Hematopoietic multipotent progenitor cell treated with erythropoietin and hydrocortisone succinate and interleukin-3 and kit ligand, for 17 days (in vitro differentiated cells): ENCODE measurements around the gene VSTM4.

Source experiments
- DNase-seq: peaks from one replicate; pipeline ENCODE4 v3.0.0-alpha.2; 2015; ENCODE audit warnings: low spot score

VSTM4 gene

GRCh38 chr10:49116509-49117375 lies 1.4 kb upstream of the VSTM4 start:
- DNase-seq, result no peak

GRCh38 chr10:49115796-49116508 lies 630 bp upstream of the VSTM4 start:
- no peak for DNase-seq

GRCh38 chr10:49114718-49115014 lies 656 bp downstream of the VSTM4 start:
- no peak for DNase-seq

DNA sequence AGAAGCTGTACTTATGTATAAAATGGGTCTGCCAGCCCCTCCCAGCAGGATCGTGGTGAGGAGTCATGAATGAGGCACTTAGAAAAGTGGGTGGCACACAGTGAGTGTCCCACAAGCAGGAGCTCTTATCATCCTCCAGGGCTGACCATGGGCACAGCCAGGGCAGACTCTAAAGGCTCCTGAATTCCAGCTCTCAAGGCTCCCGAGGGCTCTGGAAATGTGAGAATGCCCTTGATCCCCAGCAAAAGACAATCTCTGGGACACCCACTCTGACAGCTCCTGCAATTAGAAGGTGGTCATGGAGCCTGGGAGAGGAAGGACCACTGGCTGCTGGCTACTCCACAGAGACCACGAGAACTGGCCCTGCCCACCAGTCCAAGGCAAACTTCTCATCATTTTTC lies 1.6 kb downstream of the VSTM4 start:
- DNase-seq, result no peak

GRCh38 chr10:49112851-49113250 lies 2.5 kb downstream of the VSTM4 start:
- no peak for DNase-seq

DNA sequence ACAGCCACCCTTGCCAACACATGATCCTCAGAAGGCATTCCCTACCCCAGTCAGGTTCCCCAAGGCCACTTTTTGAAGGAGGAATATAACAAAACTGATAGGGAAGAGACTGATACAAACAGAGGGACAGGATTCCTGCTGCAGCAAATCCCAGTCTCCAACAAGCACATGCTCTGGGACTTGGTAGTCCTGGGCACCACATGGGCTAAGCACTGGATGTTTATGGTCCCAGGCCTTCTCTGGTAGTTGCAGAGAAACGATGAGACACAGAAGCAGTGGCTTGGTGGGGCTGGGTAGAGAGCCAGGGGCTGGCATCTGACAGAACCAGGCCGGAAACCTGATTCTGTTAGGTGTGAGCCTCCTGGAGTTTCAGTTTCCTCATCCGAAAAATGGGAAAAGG lies 3.2 kb downstream of the VSTM4 start:
- no peak for DNase-seq

GRCh38 chr10:49111320-49111698 lies 4.0 kb downstream of the VSTM4 start:
- no peak for DNase-seq

GRCh38 chr10:49110684-49111319 lies 4.5 kb downstream of the VSTM4 start:
- DNase-seq, result no peak

DNA sequence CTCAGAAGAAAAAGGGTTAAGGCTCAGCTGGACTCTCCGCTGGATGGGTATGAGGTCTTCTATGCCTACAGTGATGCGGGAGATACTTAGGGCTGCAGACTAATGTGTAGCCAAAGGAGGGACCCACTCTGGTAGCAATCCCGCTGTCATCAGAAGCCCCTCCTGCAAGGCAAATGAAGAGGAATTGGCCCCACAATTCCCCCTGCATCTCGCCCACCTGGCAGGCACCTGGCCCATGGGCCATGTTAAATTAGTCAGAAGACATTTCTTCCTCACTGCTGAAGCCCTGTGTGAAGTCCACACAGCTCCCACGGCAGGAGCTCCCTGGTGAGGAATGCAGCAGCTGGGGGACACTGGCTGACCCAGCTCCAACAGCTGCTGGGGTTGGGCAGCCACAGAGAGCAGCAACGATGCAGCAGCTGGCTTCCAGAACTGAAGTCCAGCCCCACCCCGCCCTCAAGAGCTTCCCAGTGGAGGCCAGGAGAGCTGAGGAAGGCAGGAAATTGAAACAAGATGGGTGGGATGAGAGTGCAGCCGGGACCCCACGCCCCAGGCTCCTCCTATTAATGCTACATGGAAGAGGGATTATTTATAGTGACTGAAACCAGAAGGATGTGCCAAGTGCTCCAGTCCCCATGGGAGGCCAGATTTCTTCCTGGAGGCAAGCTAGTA lies 5.5 kb downstream of the VSTM4 start:
- DNase-seq, result no peak

- no peak for DNase-seq
These were observed 6.7 kb downstream of the VSTM4 start for GRCh38 chr10:49108656-49109055.

DNA sequence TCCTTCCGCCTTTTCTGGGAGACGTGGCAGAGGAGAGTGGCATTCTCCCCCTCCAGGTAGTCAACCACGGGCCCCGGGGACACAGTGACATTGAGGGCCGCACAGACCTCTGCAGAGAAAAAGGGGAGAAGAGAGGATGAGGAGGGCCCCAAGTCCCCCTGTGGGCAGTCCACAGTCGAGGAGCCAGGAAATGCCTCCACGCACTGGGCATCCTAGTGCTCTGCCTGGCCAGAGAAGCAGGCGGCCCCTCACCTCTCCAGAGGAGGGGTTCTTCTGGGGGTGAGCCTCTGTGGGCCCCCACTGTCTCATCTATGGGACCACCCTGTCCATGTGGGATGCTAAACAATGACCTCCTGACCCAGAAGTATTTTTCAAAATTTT lies 7.4 kb downstream of the VSTM4 start:
- DNase-seq, result no peak

- no peak for DNase-seq
These were observed 8.0 kb downstream of the VSTM4 start for GRCh38 chr10:49107111-49107886.

GRCh38 chr10:49106451-49106850 lies 8.9 kb downstream of the VSTM4 start:
- DNase-seq, result no peak

DNA sequence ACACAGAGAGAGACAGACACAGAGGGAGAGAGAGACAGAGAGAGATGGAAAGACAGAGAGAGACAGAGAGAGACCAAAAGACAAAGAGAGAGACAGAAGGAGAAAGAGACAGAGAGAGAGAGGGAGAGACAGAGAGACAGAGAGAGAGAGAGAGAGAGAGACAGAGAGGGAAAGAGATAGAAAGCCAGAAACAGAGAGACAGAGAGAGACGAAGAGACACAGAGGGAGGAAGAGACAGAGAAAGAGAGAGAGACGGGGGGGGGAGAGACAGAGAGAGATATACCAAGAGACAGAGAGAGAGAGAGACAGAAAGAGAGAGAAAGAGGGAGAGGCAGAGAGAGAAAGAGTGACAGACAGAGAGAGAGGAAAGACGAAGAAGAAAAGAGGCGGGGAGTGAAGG lies 10.2 kb downstream of the VSTM4 start:
- DNase-seq, result no peak

GRCh38 chr10:49104323-49104722 lies 11.0 kb downstream of the VSTM4 start:
- DNase-seq, result no peak

- DNase-seq, result no peak
These were observed 11.6 kb downstream of the VSTM4 start for GRCh38 chr10:49103761-49104160.

DNA sequence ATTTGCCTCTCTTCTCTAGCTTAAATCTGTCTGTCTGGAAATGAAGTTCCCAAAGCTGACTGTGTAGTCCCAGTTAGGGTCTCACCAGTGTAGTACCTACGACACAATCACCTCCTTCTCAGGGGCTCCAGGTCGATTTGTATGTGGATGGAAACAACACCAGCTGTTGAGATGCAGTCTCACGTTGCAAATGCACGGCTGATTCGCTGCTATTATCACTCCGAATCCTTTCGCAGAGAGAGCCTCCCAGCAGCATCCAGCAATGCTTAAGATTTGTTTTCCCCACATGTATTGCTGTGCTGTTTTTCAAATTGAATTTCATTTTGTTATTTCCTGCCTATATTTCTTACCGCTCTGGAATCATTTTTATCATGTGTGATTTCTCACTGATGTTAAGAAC lies 16.3 kb downstream of the VSTM4 start:
- no peak for DNase-seq

DNA sequence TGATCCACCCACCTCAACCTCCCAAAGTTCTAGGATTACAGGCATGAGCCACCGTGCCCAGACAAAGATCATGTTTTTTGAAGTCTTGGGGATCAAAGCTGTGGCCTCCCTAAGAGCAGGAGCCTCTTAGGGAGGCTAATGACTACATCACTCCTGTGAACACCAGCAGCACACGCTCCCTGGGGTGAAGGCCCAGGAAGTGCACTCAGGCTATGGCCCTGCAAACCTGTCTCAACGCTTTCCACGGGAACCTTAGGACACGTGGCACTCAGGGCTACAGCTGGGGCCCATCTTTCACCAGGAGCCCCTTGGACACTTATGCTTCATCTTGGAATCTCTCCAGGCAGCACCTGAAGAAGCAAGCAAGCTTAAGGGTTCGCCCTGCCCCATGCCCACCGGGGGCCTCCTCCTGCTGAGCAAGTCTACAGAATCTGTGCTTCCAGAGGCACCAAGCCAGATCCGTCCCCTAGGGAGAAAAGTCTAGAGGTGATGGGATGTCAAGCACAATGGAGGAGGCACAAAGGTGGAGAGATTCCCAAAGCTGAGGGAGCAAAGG lies 18.4 kb downstream of the VSTM4 start:
- DNase-seq, result no peak

DNA sequence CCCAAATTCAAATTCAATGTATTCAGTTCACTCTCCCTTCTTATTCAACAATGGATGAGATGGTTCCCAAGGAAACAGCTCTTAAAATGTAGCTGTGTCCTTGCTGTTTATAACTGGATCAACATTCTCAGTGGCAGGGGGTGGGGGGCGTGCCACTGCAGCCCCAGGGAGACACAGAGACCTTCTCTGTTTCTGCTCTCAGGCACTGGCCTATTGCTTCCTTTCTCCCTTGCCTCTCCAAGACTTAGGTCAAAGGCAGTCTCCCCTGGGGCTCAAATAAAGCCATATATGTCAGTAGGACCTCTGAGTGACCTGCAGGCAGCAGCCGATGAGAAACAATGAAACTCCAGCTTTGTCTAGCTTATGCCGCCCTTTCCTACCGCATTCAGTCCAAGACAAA lies 20.7 kb downstream of the VSTM4 start:
- DNase-seq, result no peak

DNA sequence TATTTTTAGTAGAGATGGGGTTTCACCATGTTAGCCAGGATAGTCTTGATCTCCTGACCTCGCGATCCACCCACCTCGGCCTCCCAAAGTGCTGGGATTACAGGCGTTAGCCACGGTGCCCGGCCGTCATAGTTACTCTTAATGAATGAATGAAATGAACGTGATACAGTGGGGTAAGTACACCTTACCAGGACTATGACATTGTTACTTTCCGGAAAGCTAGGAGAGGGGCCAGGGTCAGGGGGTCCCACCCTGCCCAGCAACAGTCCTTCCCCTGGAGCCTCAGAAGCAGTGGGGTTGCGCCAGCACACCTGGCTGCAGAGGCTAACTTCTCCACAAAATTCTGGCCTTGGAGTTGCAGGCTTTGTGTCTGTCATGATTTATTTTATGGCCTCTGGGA lies 21.4 kb downstream of the VSTM4 start:
- DNase-seq, result no peak

- DNase-seq, result no peak
These were observed 22.8 kb downstream of the VSTM4 start for GRCh38 chr10:49092477-49092876.
